Measurements from ENCODE around the gene DGKB.

The DGKB gene

DNA sequence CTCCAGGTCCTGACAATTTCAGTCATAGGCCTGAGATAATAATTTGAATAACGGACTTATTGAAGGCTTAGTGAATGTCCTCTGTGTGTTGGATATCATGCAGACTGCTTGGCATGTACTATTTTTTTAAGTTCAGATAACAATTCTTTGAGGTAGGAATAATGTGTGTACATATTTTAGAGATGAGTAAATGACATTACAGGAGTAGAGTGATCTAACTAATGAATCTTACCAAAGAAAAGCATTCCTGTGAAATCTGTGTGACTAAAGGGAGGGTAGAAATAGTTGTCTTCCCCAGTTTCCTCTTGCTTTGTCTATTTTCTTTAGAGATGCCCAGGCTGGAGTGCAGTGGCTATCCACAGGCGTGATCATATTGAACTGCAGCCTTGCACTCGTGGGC, 521.2 kb downstream of the DGKB start:
- DNase-seq = no peak

DNA sequence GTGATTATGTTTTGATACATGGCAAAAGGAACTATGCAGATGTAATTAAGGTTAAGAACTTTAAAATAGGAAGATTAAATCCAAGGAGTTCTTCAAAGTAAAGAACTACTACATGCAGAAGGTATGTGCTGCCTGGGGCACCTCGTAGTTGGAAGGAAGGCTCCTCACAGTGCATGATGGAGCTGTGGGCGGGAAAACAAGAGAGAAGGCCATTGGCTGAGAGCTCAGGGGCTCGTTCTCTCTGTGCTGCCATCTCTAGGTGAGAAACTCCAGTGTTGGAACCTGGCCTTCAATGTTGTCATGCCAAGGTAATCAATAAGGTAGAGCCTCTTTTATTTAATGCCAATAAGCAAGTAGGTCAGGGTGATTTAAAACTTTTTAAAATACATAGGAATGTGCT, 521.7 kb downstream of the DGKB start:
- no peaks in the 10 kb centered on the region for H3K36me3 ChIP-seq
- H3K27me3 ChIP-seq = no peaks in the 10 kb centered on the region
- no peak for TF ChIP-seq CTCF (IDR thresholded peaks at IDR 0.05; ENCODE audit: low read depth, low read length)
- H3K4me3 ChIP-seq (ENCODE audit: low read depth, low read length) = no peak overlapping the region
- H3K9me3 ChIP-seq = no peaks in the 10 kb centered on the region
- DNase-seq = no peak
- H3K4me1 ChIP-seq = no peaks in the 10 kb centered on the region; the same call in 1 of the 2 replicates

More for the DNA sequence above, 521.2 kb downstream of the DGKB start:
- no peaks in the 10 kb centered on the region for H3K27me3 ChIP-seq
- no peaks in the 10 kb centered on the region for H3K36me3 ChIP-seq
- no peak for TF ChIP-seq CTCF (IDR thresholded peaks at IDR 0.05; ENCODE audit: low read depth, low read length)
- no peaks in the 10 kb centered on the region for H3K9me3 ChIP-seq
- H3K4me3 ChIP-seq (ENCODE audit: low read depth, low read length) = no peak overlapping the region
- no peaks in the 10 kb centered on the region; the same call in 1 of the 2 replicates for H3K4me1 ChIP-seq

DNA sequence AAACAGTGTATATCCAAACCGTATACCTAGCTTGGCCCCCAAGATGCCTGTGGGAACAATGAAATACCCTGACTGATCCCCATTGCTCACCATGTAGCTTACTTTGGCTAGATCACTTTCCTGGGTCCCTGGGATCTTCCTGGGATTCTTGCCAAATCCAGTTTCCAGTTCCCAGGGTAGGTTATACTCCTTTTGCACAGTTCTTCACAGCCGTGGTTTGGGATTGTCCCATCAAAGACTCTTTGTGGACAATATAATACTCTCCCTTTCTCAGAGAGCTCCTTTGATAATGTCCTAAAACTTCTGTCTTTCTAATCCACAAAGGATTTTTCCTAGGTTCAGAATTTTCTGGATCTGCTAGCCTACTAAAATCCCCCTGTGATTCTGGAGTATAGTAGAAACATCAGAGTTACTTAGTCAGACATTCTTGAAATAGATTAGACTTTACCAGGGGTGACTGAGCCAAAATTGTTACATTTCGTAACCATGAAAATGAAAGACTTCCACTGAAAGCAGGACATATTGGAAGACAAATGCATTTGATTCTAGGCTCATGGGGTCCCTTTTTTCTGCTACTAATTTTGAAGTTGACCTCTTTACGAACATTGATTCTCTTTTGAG, 524.8 kb downstream of the DGKB start:
- Histone ChIP-seq H3K27me3 (no peaks in the 10 kb centered on the region), H3K4me1 (no peaks in the 10 kb centered on the region; the same call in 1 of the 2 replicates), H3K36me3 (no peaks in the 10 kb centered on the region), H3K4me3 (ENCODE audit: low read depth, low read length) (no peak overlapping the region), H3K9me3 (no peaks in the 10 kb centered on the region)
- DNase-seq = no peak
- no peak for TF ChIP-seq CTCF (IDR thresholded peaks at IDR 0.05; ENCODE audit: low read depth, low read length)

- TF ChIP-seq CTCF (IDR thresholded peaks at IDR 0.05; ENCODE audit: low read depth, low read length) = no peak
- no peaks in the 10 kb centered on the region for H3K36me3 ChIP-seq
- H3K9me3 ChIP-seq = no peaks in the 10 kb centered on the region
- DNase-seq = no peak
- no peaks in the 10 kb centered on the region; the same call in 1 of the 2 replicates for H3K4me1 ChIP-seq
- H3K27me3 ChIP-seq = no peaks in the 10 kb centered on the region
- H3K4me3 ChIP-seq (ENCODE audit: low read depth, low read length) = no peak overlapping the region
These were observed 525.8 kb downstream of the DGKB start for GRCh38 chr7:14376711-14377110.

DNA sequence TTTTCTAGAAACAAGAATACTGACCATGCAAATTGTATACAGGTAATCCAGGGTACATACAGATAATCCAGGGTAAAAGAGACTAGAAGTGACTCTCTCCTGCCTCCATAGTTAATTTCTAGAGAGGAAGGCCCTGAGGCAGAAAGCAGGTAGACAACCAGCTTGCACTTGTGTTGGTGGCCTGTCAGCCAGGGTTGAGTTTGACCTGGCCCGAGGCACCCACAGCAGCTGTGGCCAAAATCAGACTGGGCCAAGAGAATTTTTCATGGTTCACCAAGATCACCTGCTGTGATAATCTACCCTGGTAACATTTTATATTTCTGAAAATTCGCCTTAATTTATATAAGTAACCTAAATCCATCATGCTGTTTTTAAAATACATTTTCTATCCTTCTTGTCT, 526.6 kb downstream of the DGKB start:
- H3K9me3 ChIP-seq = no peaks in the 10 kb centered on the region
- no peak for DNase-seq

More for the DNA sequence above, 526.6 kb downstream of the DGKB start:
- Histone ChIP-seq H3K4me3 (ENCODE audit: low read depth, low read length) (no peak overlapping the region), H3K36me3 (no peaks in the 10 kb centered on the region), H3K27me3 (no peaks in the 10 kb centered on the region), H3K4me1 (no peaks in the 10 kb centered on the region; the same call in 1 of the 2 replicates)
- no peak for TF ChIP-seq CTCF (IDR thresholded peaks at IDR 0.05; ENCODE audit: low read depth, low read length)
